ENCODE measurements around the gene FGG.

DNA sequence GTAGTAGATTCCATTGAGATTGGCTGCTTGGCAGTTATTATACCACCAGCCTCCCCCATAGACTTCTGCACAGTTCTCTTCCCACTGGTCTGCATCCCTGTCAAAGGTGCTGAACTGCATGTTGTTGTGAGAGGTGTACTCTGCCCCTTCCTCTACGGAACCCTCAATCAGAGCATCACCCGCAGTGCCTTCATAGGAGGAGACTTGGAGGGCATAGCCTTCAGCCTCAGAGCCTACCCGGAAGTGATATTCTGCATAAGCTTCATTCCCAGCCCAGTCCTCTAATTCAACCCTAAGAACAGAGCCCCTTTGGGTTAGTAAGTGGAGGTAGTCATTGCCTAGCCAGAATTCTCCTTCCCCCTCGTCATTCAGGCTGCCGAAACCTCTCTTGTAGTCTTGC, 28.2 kb downstream of the FGG start:
- TF ChIP-seq, protein P1, sequence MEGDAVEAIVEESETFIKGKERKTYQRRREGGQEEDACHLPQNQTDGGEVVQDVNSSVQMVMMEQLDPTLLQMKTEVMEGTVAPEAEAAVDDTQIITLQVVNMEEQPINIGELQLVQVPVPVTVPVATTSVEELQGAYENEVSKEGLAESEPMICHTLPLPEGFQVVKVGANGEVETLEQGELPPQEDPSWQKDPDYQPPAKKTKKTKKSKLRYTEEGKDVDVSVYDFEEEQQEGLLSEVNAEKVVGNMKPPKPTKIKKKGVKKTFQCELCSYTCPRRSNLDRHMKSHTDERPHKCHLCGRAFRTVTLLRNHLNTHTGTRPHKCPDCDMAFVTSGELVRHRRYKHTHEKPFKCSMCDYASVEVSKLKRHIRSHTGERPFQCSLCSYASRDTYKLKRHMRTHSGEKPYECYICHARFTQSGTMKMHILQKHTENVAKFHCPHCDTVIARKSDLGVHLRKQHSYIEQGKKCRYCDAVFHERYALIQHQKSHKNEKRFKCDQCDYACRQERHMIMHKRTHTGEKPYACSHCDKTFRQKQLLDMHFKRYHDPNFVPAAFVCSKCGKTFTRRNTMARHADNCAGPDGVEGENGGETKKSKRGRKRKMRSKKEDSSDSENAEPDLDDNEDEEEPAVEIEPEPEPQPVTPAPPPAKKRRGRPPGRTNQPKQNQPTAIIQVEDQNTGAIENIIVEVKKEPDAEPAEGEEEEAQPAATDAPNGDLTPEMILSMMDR (optimal IDR thresholded peaks at IDR 0.05 in 1 of 3, IDR thresholded peaks at IDR 0.05 in 1 of 3, conservative IDR thresholded peaks at IDR 0.05 in 1 of 3; ENCODE audit: extremely low read depth in 1 of 3, insufficient read depth in 2 of 3, low read length in 3 of 3), result no peak
- TF ChIP-seq EZH2 (IDR thresholded peaks at IDR 0.05; ENCODE audit: low read length), result no peak
